GM19035 (cell line): ENCODE measurements around the gene TMPRSS7.
A peak's percentile ranks its signal among the peaks of the same experiment; 100 is the strongest.

ENCODE experiments used
- ATAC-seq: cut with Tn5 transposase; IDR thresholded peaks from one replicate; pipeline ENCODE4 v1.9.1; 2021; ENCODE audit not compliant: unreplicated experiment

TMPRSS7 gene

GRCh38 chr3:112034436-112034835 lies at the start of gene TMPRSS7:
TMPRSS7 (plus strand) TSS chr3:112034736; CDS start chr3:112034846, 110 bp downstream.
- no peak for ATAC-seq

- no peak for ATAC-seq
These were observed 47.7 kb upstream of the TMPRSS7 start for GRCh38 chr3:111986800-111987199.

GRCh38 chr3:111989061-111989678 lies 45.4 kb upstream of the TMPRSS7 start:
- ATAC-seq = peak; percentile 89

GRCh38 chr3:111993038-111993437 lies 41.5 kb upstream of the TMPRSS7 start:
- ATAC-seq = no peak

- ATAC-seq = peak; percentile 48
These were observed 35.7 kb upstream of the TMPRSS7 start, which contains the start of gene TAGLN3 for GRCh38 chr3:111998636-111999483. TAGLN3 (plus strand) TSS chr3:111998922; CDS start chr3:111999423, 501 bp downstream.

- peak; percentile 13 for ATAC-seq
These were observed 34.8 kb upstream of the TMPRSS7 start for GRCh38 chr3:111999484-112000324.

- ATAC-seq = no peak
These were observed 34.2 kb upstream of the TMPRSS7 start for GRCh38 chr3:112000367-112000771.

GRCh38 chr3:112000966-112001365 lies 33.6 kb upstream of the TMPRSS7 start:
- ATAC-seq = no peak

GRCh38 chr3:112001526-112001925 lies 33.0 kb upstream of the TMPRSS7 start:
- no peak for ATAC-seq

- no peak for ATAC-seq
These were observed 32.2 kb upstream of the TMPRSS7 start for GRCh38 chr3:112002096-112002971.

- no peak for ATAC-seq
These were observed 31.0 kb upstream of the TMPRSS7 start for GRCh38 chr3:112003321-112004080.

- no peak for ATAC-seq
These were observed 30.3 kb upstream of the TMPRSS7 start for GRCh38 chr3:112004187-112004586.

- ATAC-seq = no peak
These were observed 29.9 kb upstream of the TMPRSS7 start for GRCh38 chr3:112004669-112005068.

- no peak for ATAC-seq
These were observed 29.4 kb upstream of the TMPRSS7 start for GRCh38 chr3:112005091-112005672.

- no peak for ATAC-seq
These were observed 26.9 kb upstream of the TMPRSS7 start for GRCh38 chr3:112007633-112008032.

GRCh38 chr3:112009670-112010069 lies 24.9 kb upstream of the TMPRSS7 start:
- ATAC-seq = no peak

GRCh38 chr3:112010636-112011035 lies 23.9 kb upstream of the TMPRSS7 start:
- ATAC-seq = no peak

GRCh38 chr3:112011376-112011940 lies 23.1 kb upstream of the TMPRSS7 start:
- ATAC-seq = no peak
